NCI-H2171 (cell line): ENCODE measurements around the gene PGGHG.
"Not testable (repeated sequence)": the region's sequence is repeated elsewhere in the genome, so short reads cannot be mapped to it uniquely, and the experiment has no call there.

Experiments used
- DNase-seq: peaks from one replicate; lab custom pipeline; 2025; lab: John Stamatoyannopoulos, UW

PGGHG gene

DNA sequence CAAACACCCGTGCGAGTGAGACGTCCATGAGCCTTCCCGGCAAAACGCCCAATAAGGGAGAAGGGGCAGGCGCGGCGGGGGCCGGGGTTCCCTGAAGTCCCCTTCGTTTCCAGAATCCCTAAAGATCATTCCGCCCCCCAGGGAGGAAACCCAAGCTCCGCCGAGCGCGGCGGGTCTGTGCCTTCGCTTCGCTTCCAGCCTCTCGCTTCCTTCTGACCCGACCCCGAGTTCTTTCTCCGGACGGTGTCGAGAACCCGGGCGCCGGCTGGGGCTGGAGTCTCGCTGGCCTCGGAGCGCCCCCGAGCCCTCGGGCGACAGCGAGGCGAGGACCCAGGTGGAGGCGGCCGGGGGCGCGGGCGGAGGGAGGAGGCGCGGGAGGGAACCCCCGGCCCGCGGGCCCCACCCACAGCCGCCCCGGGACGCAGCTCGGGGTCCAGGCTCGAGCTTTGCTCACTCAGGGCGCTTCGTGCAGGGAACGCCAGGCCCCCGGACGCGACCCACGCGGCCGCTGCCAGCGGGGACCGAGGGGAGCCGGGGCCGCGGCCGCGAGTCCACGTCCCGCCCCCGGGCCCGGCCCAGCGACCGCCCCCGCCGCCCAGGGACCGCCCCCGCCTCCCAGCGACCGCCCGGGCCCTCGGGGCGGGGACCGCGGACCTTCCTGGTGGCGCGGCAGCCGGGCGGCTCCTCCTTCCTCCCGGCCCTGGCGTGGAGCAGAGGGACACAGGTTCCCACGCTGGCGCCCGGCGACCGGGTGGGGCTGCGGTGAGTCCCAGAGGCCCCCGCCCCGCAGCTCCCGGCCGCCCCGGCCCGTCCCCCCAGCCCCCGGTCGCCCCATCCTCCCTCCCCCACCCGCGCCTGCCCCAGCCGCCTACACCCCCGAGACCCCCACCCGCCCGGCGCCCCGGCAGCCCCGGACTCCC, at the start of gene PGGHG:
Gene PGGHG, plus strand, starts transcription at position 649 of the 920 bp plus-strand sequence. CDS start 691 bp downstream, outside the sequence.
- DNase-seq = no peak

DNA sequence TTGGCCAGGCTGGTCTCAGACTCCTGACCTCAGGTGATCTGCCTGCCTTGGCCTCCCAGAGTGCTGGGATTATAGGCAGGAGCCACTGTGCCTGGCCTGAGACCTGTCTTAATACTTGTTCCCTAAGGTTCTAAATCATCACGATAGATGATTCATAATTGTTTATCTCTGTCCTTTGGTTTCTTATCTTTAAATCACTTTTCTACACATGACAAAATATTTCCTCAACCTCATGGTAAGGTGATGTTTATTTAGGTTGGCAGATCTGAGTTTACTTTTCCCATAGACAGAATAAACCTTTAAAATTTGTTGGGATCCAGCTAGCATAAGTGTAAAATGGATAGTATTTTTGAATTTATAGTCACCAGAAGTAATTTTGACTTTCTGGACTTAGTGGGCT, 48.6 kb upstream of the PGGHG start:
- no peak for DNase-seq

DNA sequence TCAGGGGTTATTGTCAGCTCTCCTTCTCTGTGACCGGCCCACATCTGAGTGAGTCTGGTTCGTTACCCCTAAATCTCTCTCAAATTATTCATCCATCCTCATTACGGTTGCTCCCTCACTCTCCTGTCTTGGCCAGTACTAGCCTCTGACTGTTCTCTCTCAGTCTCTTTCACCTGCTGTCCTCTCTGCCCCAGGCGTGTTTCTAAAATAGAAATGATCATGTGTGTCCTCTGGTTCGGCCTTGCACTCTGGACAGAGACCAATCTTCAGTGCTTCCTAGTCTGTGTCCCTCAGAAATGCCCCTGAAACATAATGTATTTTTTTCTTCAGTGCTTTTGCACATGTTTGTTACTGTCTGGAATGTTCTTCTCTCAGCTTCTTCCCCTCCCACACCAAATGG, 47.3 kb upstream of the PGGHG start:
- DNase-seq = no peak

DNA sequence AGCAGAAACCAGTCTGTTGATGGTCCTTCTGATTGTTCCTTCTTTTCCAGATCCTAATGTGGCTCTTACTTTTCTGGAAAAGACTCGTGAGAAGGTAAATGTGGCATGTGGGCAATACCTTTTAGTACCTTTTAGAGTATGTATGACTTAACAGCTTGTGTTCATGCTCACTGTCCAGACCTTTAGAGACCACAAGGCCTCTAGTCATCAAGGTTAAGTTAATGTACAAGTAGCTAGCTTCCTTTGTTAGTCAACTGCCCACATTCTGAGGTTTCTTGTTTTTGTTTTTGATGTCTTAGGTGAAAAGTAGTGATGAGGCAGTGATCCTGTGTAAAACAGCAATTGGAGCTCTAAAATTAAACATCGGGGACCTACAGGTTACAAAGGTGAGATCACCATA, 44.5 kb upstream of the PGGHG start:
- DNase-seq = no peak

DNA sequence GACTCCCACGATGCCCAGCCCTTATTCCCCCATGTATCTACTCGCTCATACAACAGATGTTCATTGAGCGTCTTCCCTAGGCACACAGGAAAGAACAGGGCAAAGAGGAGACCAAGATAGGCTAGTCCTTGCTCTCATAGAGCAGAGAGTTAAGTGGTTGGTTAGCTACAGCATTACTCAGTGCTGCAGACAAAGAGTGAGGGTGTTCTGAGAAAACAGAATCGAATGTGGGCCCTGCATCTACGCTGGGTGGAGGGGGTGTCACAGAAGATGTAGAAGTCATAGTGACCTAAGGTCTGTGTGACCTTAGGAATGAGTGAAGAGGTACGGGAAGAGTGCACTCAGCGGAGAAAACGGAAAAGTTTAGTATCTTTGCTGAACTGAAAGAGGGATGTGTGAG, 39.9 kb upstream of the PGGHG start:
- no peak for DNase-seq

DNA sequence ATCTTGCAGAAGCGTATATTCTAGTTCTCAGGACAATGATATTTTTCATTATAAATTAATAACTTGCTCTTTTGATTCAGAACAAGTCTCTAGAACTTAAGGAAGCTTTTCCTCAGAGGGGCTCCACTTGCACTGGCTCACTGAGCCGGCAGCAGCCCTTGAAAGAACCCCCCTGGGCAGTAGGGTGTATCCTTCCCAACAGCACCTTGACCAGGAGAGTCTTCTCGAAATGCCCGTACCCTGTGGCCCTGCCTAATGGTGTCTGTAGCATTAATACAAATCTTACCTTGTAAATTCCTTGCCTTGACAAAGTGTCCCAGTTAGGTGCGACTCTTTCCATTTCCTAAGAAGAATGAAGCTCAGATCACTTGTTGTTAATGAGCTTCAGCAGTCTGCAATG, 38.7 kb upstream of the PGGHG start:
- no peak for DNase-seq

DNA sequence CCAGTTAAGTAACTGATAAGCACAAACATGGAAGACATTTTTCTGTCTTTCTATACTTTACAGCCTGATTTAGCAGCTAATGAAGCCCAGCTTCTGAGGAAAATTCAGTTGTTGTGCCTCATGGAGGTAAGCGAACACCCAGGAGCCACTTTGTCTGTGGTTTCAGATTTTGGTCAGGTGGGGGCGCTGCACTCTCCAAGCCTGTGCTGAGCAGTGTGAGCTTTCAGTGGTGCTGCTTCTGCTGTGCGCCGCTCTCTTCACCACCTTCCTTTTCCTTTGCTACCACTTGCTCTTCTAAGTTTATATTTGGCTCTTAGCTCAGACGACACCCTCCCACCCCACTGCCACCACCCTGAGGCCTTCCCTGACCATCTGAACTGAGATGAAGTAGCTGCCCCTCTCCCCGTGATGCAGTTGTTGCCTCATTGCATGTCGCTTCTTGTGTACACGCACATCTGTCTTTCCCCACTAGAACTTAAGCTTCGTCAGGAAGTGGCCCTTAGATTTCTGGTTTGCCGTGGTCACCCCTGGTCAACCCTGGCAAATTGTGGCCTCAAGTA, 38.1 kb upstream of the PGGHG start:
- no peak for DNase-seq

DNA sequence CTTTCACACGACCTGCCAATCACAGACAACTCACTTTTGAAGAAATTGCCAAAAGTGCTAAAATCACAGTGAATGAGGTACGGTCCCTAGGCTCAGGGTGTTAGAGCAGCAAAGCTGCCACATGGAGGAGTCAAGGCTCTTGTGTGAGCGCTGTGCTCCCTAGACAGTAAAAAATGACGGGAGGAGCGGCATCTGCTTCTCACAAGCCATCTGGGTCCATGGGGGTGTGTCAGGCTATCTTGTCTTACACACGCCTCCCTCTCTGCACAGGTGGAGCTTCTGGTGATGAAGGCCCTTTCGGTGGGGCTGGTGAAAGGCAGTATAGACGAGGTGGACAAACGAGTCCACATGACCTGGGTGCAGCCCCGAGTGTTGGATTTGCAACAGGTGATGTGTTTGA, 37.4 kb upstream of the PGGHG start:
- DNase-seq = no peak

DNA sequence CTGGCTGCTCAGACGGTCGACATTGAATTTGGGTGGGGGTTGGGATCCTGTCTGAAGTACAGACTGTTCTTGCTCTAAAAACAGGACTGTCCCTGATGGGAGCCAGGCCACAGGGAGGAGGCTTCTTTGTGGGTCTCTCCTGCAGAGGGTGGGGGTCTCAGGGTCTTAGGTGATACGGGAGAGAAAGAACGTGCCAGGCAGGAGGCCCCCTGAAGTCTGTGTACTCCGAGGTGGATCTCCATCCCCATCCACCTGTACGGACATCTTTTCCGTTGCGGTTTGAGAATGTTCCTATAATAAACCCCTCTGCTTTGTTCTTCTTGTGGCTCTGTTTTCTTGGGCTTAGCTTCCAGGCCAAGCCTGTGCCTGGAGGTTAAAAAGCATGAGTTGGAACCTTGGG, 36.3 kb upstream of the PGGHG start:
- DNase-seq = no peak

DNA sequence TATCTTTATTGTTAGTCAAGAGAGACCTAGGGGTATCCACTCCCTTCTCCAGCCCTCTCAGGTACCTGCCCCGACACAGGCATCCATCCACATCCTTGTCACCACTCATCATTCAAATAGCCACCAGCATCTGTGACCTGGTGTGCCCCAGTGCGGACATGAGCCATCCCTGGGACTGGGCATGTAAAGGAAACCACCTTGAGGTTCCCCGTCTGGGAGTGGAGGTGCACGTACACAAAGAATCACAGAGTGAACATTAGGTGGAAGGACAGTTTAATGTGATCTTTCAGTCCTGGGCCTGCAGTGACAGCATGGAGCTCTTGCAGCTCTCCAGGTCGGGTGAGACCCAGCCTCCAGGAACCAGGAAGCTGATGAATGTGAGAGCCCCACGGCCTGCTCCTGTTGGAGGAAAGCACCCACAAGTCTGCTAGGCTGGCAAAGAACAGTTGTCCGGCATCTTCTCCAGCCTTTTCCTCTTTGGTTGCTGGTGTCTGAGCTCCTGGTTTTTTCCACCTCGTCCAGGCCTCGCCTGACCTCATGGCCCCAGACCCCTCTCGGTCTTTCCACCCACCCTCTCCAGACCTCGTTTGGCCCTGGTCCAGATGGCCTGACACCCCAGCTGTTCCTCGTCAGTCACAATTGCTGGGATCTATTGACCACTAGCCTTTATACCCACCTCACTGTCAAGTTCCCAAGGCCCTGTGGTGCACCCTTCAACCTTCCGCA, 35.6 kb upstream of the PGGHG start:
- no peak for DNase-seq

DNA sequence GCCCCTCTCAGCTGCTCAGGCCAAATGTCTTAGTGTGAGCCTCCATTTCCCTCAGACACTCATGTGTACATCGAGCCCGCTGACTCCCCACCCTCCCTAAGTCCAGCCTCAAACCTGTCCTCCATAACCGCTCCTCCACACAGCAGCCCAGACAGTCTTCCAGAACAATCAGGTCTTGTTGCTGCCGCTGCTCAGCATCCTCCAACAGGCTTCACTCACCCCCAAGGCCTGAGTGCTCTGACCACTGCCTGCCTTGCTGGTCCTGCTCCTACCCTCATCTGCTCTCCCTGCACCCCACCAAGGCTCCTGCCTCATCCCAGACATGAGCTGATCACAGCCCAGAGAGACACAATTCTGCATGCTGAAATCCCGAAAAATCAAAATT, 35.0 kb upstream of the PGGHG start:
- no peak for DNase-seq

DNA sequence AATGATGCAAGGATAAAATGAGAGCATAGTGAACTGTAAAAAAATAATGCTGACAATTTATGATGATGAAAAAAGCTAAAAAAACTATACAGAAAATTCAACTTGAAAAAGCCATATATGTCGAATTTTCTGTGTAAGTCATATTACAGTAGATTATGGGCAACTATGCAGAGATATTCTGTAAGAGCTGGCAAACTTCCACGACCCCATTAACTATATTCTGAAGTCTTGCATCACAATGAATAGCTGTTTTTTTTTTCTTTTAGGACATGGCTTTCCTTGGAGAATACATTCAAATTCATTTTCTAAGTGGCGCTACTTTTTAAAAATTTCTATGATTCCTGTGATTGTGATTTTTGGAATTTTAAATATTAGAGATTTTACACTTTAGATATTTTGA, 33.8 kb upstream of the PGGHG start:
- DNase-seq = no peak

DNA sequence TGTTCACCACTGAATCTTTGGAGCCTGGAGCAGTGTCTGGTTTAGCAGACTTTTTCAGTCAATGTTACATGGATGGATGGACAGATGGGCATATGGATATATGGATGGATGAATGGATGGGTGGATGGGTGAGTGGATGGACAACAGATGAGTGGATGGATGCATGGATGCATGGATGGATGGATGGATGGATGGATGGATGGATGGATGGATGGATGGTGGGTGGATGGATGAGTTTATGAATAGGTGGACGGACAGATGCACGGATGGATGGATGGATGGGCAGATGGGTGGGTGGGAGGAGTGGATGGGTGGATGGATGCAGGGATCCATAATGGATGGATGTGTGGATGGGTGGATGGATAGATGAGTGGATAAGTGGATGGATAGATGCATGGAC, 33.1 kb upstream of the PGGHG start:
- no peak for DNase-seq

DNA sequence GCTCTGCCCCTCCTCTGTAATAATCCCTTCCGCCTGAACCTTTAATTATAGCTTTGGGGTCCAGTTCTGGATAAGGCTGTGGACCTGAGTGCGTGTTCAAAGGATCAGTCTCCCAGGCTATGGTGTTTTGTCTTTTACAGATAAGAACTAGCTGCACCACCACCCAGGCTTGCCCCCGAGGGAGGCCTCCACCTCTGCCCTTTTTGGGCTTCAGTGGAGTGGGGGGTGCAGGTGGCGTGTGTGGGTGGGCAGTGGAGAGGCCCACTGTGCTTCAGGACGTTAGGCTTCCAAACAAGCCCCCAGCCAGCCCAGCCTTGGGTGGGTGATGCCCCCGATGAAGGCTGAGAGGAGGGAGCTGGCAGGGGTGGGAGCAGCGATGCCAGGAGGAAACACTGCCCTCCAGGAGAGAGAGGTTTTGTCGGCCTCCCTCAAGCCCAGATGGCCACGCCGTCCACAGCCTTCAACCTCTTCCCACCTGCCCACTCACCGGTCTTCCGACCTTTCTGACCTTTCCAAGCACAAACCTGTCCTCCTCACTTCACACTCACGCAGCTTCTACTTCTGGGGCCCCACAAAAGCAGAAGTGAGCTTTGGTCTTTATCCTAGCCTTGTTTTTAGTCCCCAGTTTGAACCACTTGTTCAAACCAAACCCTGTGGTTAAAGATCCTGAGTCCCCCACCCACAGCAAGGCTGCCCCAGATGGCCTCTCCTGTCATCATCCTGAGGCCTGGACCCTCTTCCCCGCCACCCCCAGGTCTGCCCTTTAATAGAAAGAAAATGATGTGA, 31.8 kb upstream of the PGGHG start:
- DNase-seq = no peak

DNA sequence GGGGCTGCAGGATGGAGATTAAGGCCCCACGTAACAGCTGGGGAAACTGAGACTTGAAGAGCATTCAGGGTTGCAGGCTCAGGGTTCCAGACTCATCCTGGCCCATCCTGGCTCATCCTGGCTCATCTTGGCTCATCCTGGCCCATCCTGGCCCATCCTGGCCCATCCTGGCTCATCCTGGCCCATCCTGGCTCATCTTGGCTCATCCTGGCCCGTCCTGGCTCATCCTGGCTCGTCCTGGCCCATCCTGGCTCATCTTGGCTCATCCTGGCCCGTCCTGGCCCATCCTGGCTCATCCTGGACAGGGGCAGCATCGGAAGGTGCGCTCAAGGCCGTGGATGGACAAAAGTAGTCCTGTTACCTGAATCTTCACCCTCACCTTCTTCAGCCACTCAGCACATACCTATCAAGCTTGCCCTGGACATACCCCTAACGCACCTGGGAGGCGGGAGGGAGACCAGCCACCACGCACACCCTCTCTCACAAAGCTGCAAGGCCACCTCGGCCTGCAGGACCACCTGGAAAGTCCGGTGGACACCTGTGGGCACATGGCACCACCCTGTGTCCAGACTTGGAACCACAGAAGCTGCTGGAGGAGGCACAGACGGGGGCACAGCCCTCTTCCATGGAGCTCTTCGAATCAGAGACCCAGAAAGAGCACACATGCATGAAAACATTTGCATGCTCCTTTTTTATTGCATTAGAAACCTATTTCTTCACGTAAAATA, 31.0 kb upstream of the PGGHG start:
- DNase-seq = no peak

DNA sequence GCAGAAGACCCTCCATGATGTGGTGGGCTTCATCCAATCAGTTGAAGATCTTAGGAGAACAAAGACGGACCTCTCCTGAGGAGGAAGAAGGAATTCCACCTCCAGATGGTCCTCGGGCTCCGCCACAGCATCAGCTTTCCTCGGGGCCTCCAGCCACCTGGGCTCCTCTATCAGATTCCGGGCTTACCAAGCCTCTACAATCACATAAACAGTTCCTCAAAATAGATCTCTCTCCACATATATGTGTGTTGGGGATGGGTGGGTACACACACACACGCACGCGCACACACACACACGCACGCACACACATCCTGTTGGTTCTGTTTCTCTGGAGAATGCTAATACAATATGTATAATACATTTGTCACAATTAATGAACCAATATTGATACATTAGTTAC, 29.5 kb upstream of the PGGHG start:
- DNase-seq = no peak

DNA sequence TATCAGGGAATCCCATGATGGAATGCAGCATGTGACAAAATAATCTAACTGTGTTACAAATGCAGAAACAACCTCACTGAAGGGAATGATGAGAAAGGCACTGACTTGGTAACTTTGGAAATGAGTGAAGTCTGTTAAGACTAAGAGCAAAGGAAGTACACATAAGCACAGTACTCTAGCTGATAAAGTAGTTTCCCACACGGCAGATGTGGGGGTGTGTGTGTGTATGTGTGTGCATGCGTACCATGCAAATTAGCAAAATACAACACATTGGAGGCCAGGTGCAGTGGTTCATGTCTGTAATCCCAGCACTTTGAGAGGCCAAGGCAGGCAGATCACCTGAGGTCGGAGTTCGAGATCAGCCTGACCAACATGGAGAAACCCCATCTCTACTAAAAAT, 27.3 kb upstream of the PGGHG start:
- no peak for DNase-seq

DNA sequence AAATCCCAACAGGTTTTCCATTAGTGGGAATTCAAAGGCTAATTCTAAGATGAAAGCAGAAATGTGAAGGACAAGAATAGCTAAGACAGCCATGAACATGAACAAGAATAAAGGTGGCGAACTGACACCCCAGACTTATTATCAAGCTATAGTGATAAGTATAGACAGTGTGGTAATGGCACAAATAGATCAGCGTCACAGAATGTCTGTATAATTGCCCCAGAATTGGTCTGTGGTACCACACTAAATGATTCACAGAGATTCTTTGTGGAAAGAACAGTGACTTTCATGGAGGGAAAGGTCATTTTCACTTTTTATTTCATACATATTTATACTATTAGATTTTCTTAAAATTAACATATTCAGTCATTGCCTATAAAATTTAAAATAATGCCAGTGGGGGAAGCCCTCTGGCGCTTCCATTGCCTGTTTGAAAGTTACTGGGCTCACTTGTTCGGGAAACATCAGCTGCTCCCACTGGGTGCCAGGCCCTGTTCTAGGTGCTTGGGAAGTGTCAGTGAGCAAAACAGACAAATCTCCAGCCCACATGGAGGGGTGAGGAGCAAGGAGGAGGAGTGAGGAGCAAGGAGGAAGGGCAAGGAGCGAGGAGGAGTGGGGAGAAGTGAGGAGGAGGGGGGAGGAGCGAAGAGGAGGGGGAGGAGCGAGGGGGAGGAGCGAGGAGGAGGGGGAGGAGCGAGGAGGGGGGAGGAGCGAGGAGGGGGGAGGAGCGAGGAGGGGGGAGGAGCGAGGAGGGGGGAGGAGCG, 22.1 kb upstream of the PGGHG start:
- no peak for DNase-seq

DNA sequence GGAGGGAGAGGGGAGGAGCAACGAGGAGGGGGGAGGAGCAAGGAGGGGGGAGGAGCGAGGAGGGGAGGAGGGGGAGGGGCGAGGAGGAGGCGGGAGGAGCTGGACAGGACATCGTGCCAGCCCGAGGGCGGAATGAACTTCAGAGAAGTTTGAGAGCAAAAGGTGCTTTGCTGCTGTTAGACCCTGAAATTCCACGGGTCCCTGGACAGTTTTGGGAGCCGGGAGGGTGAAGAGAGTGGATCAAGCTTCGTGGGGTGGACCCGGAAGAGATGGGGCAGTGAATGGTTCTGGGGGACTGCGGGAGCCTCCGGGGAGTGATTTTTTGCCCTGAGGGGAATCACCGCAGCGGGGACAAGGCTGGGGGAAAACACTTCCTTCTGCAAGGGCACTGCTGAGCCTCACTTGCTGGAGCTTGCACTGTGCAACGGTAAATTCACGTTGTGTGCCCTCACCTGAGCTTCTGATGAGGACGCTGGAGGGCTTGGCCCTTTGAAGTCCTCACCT, 21.4 kb upstream of the PGGHG start:
- DNase-seq = no peak

DNA sequence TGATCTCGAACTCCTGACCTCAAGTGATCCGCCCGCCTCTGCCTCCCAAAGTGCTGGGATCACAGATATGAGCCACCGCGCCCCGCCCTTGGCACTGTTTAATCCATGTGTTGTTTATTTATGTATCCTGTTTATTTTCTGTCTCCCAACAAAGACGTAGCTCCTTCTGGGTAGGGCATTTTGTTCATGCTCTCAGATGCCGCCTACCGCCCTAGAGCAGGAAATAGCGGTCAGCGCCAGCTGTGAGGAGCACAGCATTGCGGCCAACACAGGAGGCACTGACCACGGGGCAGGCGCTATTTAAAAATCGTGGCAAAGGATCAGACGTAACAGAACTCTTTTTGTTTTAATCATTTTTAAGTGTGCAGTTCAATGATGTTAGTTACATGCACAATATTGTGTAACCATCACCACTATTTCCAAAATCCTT, 20.2 kb upstream of the PGGHG start:
- not testable (repeated sequence) for DNase-seq
